Dendritic cell treated with granulocyte-macrophage colony-stimulating factor and Interleukin-4, amounts not matched to agents 40 ng/mL and 50 ng/mL, for 4 days (primary cell): ENCODE measurements around the gene HOXA2.
A peak's percentile ranks its signal among the peaks of the same experiment; 100 is the strongest.

Experiments used
- H3K27ac Mint-ChIP-seq: one replicate; pipeline ENCODE4 v1.8.0; 2022; ENCODE audit warnings: mild to moderate bottlenecking, mixed read lengths
- H3K27me3 Mint-ChIP-seq: one replicate; pipeline ENCODE4 v1.8.0; 2022; ENCODE audit warnings: mild to moderate bottlenecking, mixed read lengths
- H3K36me3 Mint-ChIP-seq: one replicate; pipeline ENCODE4 v1.8.0; 2022; ENCODE audit warnings: low read depth, mixed read lengths
- H3K4me1 Mint-ChIP-seq: one replicate; pipeline ENCODE4 v1.8.0; 2022; ENCODE audit warnings: low read depth, mixed read lengths
- H3K4me3 Mint-ChIP-seq: one replicate; pipeline ENCODE4 v1.8.0; 2022; ENCODE audit warnings: mild to moderate bottlenecking, moderate library complexity, mixed read lengths
- H3K9me3 Mint-ChIP-seq: one replicate; pipeline ENCODE4 v1.8.0; 2022; ENCODE audit warnings: mixed read lengths
- intact Hi-C: fragments of 100-400 bp; cut with micrococcal nuclease; formaldehyde crosslinking; loops from one replicate; pipeline ENCODE4 v1.15.0; 2022

Gene HOXA2

DNA sequence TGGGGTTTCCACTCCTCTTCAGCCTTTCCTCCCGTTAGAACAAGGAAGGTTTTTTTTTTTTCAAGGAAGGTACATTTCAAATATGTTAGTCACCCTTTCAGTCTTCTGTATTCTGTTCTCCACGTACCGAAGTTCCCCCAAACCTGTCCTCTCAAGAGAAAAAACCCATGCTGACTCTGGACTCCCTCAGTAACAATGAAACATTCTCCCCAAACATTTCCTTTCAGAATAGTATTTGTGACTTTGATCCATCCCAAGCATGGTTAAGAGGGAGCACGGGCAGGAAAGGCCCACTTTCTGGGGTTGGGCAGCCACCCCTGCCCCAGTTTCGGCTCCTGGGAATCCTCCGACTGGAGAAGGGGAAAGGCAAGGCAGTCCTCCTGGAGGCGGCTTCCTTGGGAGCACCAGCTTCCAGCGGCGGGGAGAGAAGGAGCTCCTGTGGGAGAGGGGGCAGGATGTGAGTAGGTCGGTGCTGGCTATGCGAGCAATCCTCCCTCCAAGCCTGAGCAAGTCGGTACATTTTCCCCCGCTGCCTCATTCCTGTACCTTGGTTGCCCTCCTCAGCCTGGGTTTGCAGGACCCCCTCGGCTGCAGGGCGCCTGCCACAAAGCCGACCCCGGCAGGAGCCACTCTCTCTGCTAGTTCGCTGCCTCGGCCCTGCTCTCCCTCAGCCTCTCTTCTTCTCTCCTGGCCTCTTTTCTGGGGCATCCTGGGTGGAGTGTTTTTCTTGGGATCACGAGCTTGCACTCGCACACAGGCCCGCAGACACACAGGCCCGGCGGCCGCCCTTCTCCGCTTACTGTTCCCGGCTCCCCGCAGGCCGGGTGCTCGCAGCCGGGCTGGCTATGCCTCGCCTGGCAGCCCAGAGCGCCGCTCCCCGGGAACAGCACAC is 4.6 kb downstream of the HOXA2 start:
- peaks cover 84% of the 10 kb centered on the region for H3K27me3 Mint-ChIP-seq
- H3K4me1 Mint-ChIP-seq, result peaks cover 78% of the 10 kb centered on the region
- peak overlapping the region; percentile 95 for H3K27ac Mint-ChIP-seq
- intact Hi-C loops, result loop anchor here (1.0 to 10.0 kb wide), 5 partner anchors 32 to 1233 kb away; partner anchors contain the start of genes HOXA3, HOXA4, HOXA7 and SKAP2
- H3K4me3 Mint-ChIP-seq, result peak overlapping the region; percentile 91
- peaks cover 64% of the 10 kb centered on the region for H3K36me3 Mint-ChIP-seq
- no peaks in the 10 kb centered on the region for H3K9me3 Mint-ChIP-seq

- Mint-ChIP-seq H3K4me3 (peak overlapping the region; percentile 91), H3K36me3 (peaks cover 63% of the 10 kb centered on the region), H3K27me3 (peaks cover 84% of the 10 kb centered on the region), H3K27ac (peak overlapping the region; percentile 95), H3K4me1 (peaks cover 75% of the 10 kb centered on the region), H3K9me3 (no peaks in the 10 kb centered on the region)
- intact Hi-C loops, result loop anchor here (1.0 to 10.0 kb wide), 5 partner anchors 33 to 1232 kb away; partner anchors contain the start of genes HOXA3, HOXA4, HOXA7 and SKAP2
Observed at GRCh38 chr7:27096768-27097514, 5.5 kb downstream of the HOXA2 start.

DNA sequence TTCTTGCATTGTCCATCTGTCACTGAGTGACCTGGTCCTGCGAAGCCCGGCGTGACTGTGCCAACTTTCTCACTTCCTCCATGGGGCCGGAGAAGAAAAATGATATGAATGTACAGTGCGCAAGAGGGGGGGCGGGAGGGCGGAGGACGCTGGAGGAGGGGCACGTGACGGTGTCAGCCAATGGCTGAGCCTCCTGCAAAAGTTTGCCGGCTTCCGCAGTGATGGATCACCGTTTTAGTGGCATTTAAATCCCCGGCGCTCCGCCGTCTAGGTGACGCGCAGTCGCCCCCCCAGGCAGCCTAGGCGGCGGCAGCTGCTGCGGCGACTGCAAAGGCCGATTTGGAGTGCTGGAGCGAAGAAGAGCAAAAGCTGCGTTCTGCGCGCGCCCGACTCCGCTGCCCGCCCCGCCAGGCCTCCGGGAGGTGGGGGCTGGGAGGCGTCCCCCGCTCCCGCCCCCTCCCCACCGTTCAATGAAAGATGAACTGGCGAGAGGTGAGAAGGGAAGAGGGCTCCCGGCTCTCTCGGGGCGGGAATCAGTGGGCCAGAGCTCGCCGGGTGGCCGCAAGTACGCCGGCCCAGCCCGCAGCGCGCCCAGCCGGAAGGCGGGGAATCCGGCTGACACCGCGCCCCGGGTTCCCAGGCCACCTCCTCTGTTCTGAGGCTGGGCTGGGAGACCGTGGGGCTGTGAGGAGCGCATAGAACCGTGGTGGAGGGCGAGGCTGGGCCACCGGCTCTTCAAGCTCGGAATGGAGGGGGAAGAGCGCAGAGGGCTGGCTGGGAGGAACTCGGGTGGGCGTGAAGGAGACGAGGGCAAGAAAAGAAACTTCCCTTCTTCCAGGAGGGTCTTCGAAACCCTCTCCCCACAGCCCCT is 6.4 kb downstream of the HOXA2 start, which contains the start of gene HOXA1:
HOXA1 (minus strand) TSS at position 104 of the 871 bp plus-strand sequence; CDS start at position 16, 88 bp downstream.
- H3K27ac Mint-ChIP-seq, result peak within 1 kb of the TSS; percentile 95
- H3K4me1 Mint-ChIP-seq, result peaks cover 70% of the 10 kb centered on the region
- intact Hi-C loops, result loop anchor here (2.0 to 10.0 kb wide), 4 partner anchors 59 to 1231 kb away; partner anchors contain the start of genes HOXA3, HOXA7 and SKAP2
- no peaks in the 10 kb centered on the region for H3K9me3 Mint-ChIP-seq
- peaks cover 84% of the 10 kb centered on the region for H3K27me3 Mint-ChIP-seq
- peaks cover 55% of the 10 kb centered on the region for H3K36me3 Mint-ChIP-seq
- H3K4me3 Mint-ChIP-seq, result peak within 1 kb of the TSS; percentile 91

GRCh38 chr7:27095050-27095896 is 7.2 kb downstream of the HOXA2 start:
- H3K27ac Mint-ChIP-seq, result peak overlapping the region; percentile 95
- intact Hi-C loops, result loop anchor here (10.0 kb wide), 2 partner anchors 60 to 1230 kb away; partner anchors contain the start of genes HOXA3 and HOXA7
- H3K4me3 Mint-ChIP-seq, result peak overlapping the region; percentile 91
- H3K27me3 Mint-ChIP-seq, result peaks cover 84% of the 10 kb centered on the region
- H3K36me3 Mint-ChIP-seq, result peaks cover 46% of the 10 kb centered on the region
- H3K4me1 Mint-ChIP-seq, result peaks cover 61% of the 10 kb centered on the region
- H3K9me3 Mint-ChIP-seq, result no peaks in the 10 kb centered on the region

GRCh38 chr7:27094304-27095049 is 8.0 kb downstream of the HOXA2 start:
- Mint-ChIP-seq H3K4me3 (no peak overlapping the region), H3K9me3 (no peaks in the 10 kb centered on the region), H3K27ac (no peak overlapping the region), H3K36me3 (peaks cover 38% of the 10 kb centered on the region), H3K4me1 (peaks cover 54% of the 10 kb centered on the region), H3K27me3 (peaks cover 82% of the 10 kb centered on the region)
- intact Hi-C loops, result loop anchor here (10.0 kb wide), 2 partner anchors 60 to 1230 kb away; partner anchors contain the start of genes HOXA3 and HOXA7

GRCh38 chr7:27093184-27093895 is 9.1 kb downstream of the HOXA2 start:
- peaks cover 82% of the 10 kb centered on the region for H3K27me3 Mint-ChIP-seq

GRCh38 chr7:27092819-27093110 is 9.7 kb downstream of the HOXA2 start:
- intact Hi-C loops, result loop anchor here (10.0 kb wide), 2 partner anchors 62 to 1228 kb away; partner anchors contain the start of genes HOXA3 and HOXA7
- H3K4me1 Mint-ChIP-seq, result peaks cover 42% of the 10 kb centered on the region
- peaks cover 83% of the 10 kb centered on the region for H3K27me3 Mint-ChIP-seq
- no peak overlapping the region for H3K4me3 Mint-ChIP-seq
- H3K9me3 Mint-ChIP-seq, result no peaks in the 10 kb centered on the region
- H3K36me3 Mint-ChIP-seq, result peaks cover 21% of the 10 kb centered on the region
- H3K27ac Mint-ChIP-seq, result no peak overlapping the region

More at GRCh38 chr7:27093184-27093895, 9.1 kb downstream of the HOXA2 start:
- H3K4me3 Mint-ChIP-seq, result no peak overlapping the region
- no peaks in the 10 kb centered on the region for H3K9me3 Mint-ChIP-seq
- H3K36me3 Mint-ChIP-seq, result peaks cover 27% of the 10 kb centered on the region
- H3K4me1 Mint-ChIP-seq, result peaks cover 43% of the 10 kb centered on the region
- no peak overlapping the region for H3K27ac Mint-ChIP-seq
- intact Hi-C loops, result loop anchor here (10.0 kb wide), 2 partner anchors 61 to 1229 kb away; partner anchors contain the start of genes HOXA3 and HOXA7

GRCh38 chr7:27091941-27092818 is 10.3 kb downstream of the HOXA2 start:
- no peak overlapping the region for H3K27ac Mint-ChIP-seq
- peaks cover 86% of the 10 kb centered on the region for H3K27me3 Mint-ChIP-seq
- peaks cover 37% of the 10 kb centered on the region for H3K4me1 Mint-ChIP-seq
- intact Hi-C loops, result loop anchor here (10.0 kb wide), 2 partner anchors 63 to 1227 kb away; partner anchors contain the start of genes HOXA3 and HOXA7
- H3K36me3 Mint-ChIP-seq, result peaks cover 15% of the 10 kb centered on the region
- no peaks in the 10 kb centered on the region for H3K9me3 Mint-ChIP-seq
- H3K4me3 Mint-ChIP-seq, result no peak overlapping the region

DNA sequence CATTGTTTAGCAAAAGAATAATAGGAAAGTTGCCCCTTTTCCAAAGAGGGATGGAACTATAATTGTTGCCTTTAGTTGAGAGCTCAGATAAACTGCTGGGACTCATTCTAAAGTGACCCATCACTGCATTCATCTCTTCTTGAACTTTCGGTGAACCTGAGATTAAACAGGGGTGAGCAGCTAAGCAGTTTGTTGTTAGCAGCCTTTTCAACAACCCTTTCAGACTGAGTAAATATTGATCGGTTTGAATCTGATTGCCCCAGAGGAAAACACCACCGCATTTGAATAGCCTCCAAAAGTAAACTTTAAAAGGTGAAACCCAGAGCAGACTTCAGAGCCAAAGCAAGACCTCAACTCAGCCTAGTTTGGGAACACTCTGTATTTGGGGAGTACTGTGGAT is 11.4 kb downstream of the HOXA2 start:
- H3K9me3 Mint-ChIP-seq, result no peaks in the 10 kb centered on the region
- peaks cover 90% of the 10 kb centered on the region for H3K27me3 Mint-ChIP-seq
- H3K4me3 Mint-ChIP-seq, result no peak overlapping the region
- H3K4me1 Mint-ChIP-seq, result peaks cover 32% of the 10 kb centered on the region
- intact Hi-C loops, result loop anchor here (10.0 kb wide), 2 partner anchors 64 to 1226 kb away; partner anchors contain the start of genes HOXA3 and HOXA7
- no peak overlapping the region for H3K27ac Mint-ChIP-seq
- peaks cover 4% of the 10 kb centered on the region for H3K36me3 Mint-ChIP-seq

GRCh38 chr7:27088002-27088922 is 14.2 kb downstream of the HOXA2 start:
- H3K27ac Mint-ChIP-seq, result peak overlapping the region; percentile 51
- peaks cover 15% of the 10 kb centered on the region for H3K4me1 Mint-ChIP-seq
- peak overlapping the region; percentile 60 for H3K4me3 Mint-ChIP-seq
- H3K36me3 Mint-ChIP-seq, result no peaks in the 10 kb centered on the region
- intact Hi-C loops, result no loop called here
- no peaks in the 10 kb centered on the region for H3K9me3 Mint-ChIP-seq
- peaks cover 72% of the 10 kb centered on the region for H3K27me3 Mint-ChIP-seq
